Uterus (tissue), 2 donors: ENCODE data around the gene SEMA3D.

Source experiments
- POLR2A ChIP-seq, 2 donors: fragments of 450-650 bp; IDR thresholded peaks; one replicate each; pipeline ENCODE4 v1.6.1; 2016; ENCODE audit warnings: antibody characterized with exemption in 2 of 2, mild to moderate bottlenecking in 1 of 2, moderate library complexity in 1 of 2
- TF ChIP-seq, protein P1 (sequence below), 4 experiments: fragments of 200-600 bp in 2 of 4; fragments of 450-650 bp in 2 of 4; sonication (generic) in 2 of 4; IDR thresholded peaks; one replicate each; pipeline ENCODE4 v1.5.1; 2016 to 2019; ENCODE audit warnings: antibody characterized with exemption in 4 of 4, mild to moderate bottlenecking in 2 of 4, moderate library complexity in 1 of 4

- TF ChIP-seq POLR2A (IDR thresholded peaks at IDR 0.05) = no peak
- TF ChIP-seq, protein P1, sequence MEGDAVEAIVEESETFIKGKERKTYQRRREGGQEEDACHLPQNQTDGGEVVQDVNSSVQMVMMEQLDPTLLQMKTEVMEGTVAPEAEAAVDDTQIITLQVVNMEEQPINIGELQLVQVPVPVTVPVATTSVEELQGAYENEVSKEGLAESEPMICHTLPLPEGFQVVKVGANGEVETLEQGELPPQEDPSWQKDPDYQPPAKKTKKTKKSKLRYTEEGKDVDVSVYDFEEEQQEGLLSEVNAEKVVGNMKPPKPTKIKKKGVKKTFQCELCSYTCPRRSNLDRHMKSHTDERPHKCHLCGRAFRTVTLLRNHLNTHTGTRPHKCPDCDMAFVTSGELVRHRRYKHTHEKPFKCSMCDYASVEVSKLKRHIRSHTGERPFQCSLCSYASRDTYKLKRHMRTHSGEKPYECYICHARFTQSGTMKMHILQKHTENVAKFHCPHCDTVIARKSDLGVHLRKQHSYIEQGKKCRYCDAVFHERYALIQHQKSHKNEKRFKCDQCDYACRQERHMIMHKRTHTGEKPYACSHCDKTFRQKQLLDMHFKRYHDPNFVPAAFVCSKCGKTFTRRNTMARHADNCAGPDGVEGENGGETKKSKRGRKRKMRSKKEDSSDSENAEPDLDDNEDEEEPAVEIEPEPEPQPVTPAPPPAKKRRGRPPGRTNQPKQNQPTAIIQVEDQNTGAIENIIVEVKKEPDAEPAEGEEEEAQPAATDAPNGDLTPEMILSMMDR (IDR thresholded peaks at IDR 0.05) = no peak
These were observed 34.9 kb upstream of the SEMA3D start for GRCh38 chr7:85221796-85222195.
